PC-9 (cell line): ENCODE measurements around the gene DSTN. TPM values are rescaled to one million over a fixed set of nuclear protein-coding genes. Genes with fewer than 3 reads are reported as not detected.

ENCODE experiments used
- BruUV-seq: library from RNA; stranded (reverse); fragments of 400-500 nt; replicated peaks from 2 replicates; lab custom pipeline; 2021; lab: Mats Ljungman, UMichigan
- CTCF ChIA-PET: fragments of 300-600 bp; sonication (Branson Sonifier 250); formaldehyde crosslinking; loops from one replicate; lab custom pipeline; 2022; ENCODE audit warnings: antibody characterized with exemption; lab: Charles Lee
- POLR2A ChIA-PET: fragments of 300-600 bp; sonication (Branson Sonifier 250); formaldehyde crosslinking; loops from one replicate; lab custom pipeline; 2022; ENCODE audit warnings: antibody characterized with exemption; ENCODE audit not compliant: unreplicated experiment; lab: Charles Lee
- DNase-seq, 2 experiments: peaks; one replicate each; pipeline versions ENCODE4 v3.0.0 to v3.0.0-alpha.2; 2015 to 2022; ENCODE audit warnings: mixed read lengths in 1 of 2
- H2AFZ ChIP-seq: fragments of 200-600 bp; sonication (generic); 2 replicates; pipeline ENCODE4 v1.8.1; 2017; ENCODE audit warnings: antibody characterized with exemption
- H3F3A ChIP-seq: fragments of 200-600 bp; sonication (generic); 2 replicates; pipeline ENCODE4 v1.8.1; 2017; ENCODE audit warnings: antibody characterized with exemption, mild to moderate bottlenecking, low read depth; ENCODE audit not compliant: insufficient read depth
- H3K27ac ChIP-seq: fragments of 200-600 bp; sonication (generic); 2 replicates; pipeline ENCODE4 v1.6.1; 2016; ENCODE audit warnings: mixed run types
- H3K27me3 ChIP-seq: fragments of 200-600 bp; sonication (generic); 2 replicates; pipeline ENCODE4 v1.6.1; 2016; ENCODE audit warnings: low read depth, mixed run types; ENCODE audit not compliant: insufficient read depth
- H3K36me3 ChIP-seq: fragments of 200-600 bp; sonication (generic); 2 replicates; pipeline ENCODE4 v1.6.1; 2016; ENCODE audit warnings: low read depth, mixed run types
- H3K4me1 ChIP-seq: fragments of 200-600 bp; sonication (generic); replicated peaks from 2 replicates; pipeline ENCODE4 v1.6.1; 2016; ENCODE audit warnings: mixed run types; ENCODE audit not compliant: insufficient read depth
- H3K4me2 ChIP-seq: fragments of 200-600 bp; sonication (generic); 2 replicates; pipeline ENCODE4 v1.6.1; 2017; ENCODE audit warnings: mixed run types
- H3K4me3 ChIP-seq: fragments of 200-600 bp; sonication (generic); 2 replicates; pipeline ENCODE4 v1.6.1; 2016; ENCODE audit warnings: mixed run types
- H3K79me2 ChIP-seq: fragments of 200-600 bp; sonication (generic); 2 replicates; pipeline ENCODE4 v1.6.1; 2017; ENCODE audit warnings: low read depth, mixed run types
- H3K9me2 ChIP-seq: fragments of 200-600 bp; sonication (generic); 2 replicates; pipeline ENCODE4 v1.8.1; 2017; ENCODE audit warnings: mild to moderate bottlenecking; ENCODE audit not compliant: insufficient read depth
- H3K9me3 ChIP-seq: fragments of 200-600 bp; sonication (generic); 2 replicates; pipeline ENCODE4 v1.8.1; 2016; ENCODE audit warnings: low read depth; ENCODE audit not compliant: insufficient read depth
- H4K20me1 ChIP-seq: fragments of 200-600 bp; sonication (generic); 2 replicates; pipeline ENCODE4 v1.8.1; 2017; ENCODE audit not compliant: insufficient read depth
- EZH2 ChIP-seq: fragments of 200-600 bp; sonication (generic); IDR thresholded peaks from 2 replicates; pipeline ENCODE4 v1.8.0; 2017; ENCODE audit warnings: antibody characterized with exemption, low read depth
- intact Hi-C: fragments of 100-400 bp; cut with micrococcal nuclease; formaldehyde crosslinking; loops from one replicate; pipeline ENCODE4 v1.10.0; 2022; ENCODE audit not compliant: unreplicated experiment
- total RNA-seq: library from RNA; stranded (reverse); gene quantifications from 2 replicates; pipeline ENCODE4 v1.2.3, GENCODE V29; 2021
- TF ChIP-seq, protein P1 (sequence below): fragments of 200-600 bp; sonication (generic); conservative IDR thresholded peaks from 2 replicates; pipeline ENCODE4 v1.6.1; 2017; ENCODE audit warnings: mixed run types, antibody characterized with exemption, mild to moderate bottlenecking, moderate library complexity

DSTN gene
- total RNA-seq, 1 experiment from 2014 or later = 366 TPM

GRCh38 chr20:17618673-17619013, 48.8 kb downstream of the DSTN start:
- Histone ChIP-seq H3K27me3 (no peaks in the 10 kb centered on the region), H3K4me2 (no peak overlapping the region), H4K20me1 (no peaks in the 10 kb centered on the region; the same call in none of the 2 replicates), H3K4me1 (no peaks in the 10 kb centered on the region), H3K4me3 (no peak overlapping the region), H3F3A (no peaks in the 10 kb centered on the region), H3K9me2 (no peaks in the 10 kb centered on the region), H2AFZ (no peak overlapping the region), H3K36me3 (no peaks in the 10 kb centered on the region), H3K9me3 (no peaks in the 10 kb centered on the region), H3K79me2 (no peaks in the 10 kb centered on the region), H3K27ac (no peak overlapping the region)
- ChIA-PET CTCF (interaction anchor here (0.7 kb wide), 1 partner anchor 84 kb away, joined by 7 read pairs; no protein-coding TSS in a partner anchor), POLR2A (interaction anchor here (0.6 kb wide), 1 partner anchor 62 kb away, joined by 7 read pairs; no protein-coding TSS in a partner anchor)
- no peak for TF ChIP-seq EZH2
- TF ChIP-seq, protein P1, sequence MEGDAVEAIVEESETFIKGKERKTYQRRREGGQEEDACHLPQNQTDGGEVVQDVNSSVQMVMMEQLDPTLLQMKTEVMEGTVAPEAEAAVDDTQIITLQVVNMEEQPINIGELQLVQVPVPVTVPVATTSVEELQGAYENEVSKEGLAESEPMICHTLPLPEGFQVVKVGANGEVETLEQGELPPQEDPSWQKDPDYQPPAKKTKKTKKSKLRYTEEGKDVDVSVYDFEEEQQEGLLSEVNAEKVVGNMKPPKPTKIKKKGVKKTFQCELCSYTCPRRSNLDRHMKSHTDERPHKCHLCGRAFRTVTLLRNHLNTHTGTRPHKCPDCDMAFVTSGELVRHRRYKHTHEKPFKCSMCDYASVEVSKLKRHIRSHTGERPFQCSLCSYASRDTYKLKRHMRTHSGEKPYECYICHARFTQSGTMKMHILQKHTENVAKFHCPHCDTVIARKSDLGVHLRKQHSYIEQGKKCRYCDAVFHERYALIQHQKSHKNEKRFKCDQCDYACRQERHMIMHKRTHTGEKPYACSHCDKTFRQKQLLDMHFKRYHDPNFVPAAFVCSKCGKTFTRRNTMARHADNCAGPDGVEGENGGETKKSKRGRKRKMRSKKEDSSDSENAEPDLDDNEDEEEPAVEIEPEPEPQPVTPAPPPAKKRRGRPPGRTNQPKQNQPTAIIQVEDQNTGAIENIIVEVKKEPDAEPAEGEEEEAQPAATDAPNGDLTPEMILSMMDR = no peak
- no TSS peak for BruUV-seq
- DNase-seq = no peak
- intact Hi-C loops = loop anchor here (5.0 kb wide), 1 partner anchor 816 kb away; no protein-coding TSS in a partner anchor

DNA sequence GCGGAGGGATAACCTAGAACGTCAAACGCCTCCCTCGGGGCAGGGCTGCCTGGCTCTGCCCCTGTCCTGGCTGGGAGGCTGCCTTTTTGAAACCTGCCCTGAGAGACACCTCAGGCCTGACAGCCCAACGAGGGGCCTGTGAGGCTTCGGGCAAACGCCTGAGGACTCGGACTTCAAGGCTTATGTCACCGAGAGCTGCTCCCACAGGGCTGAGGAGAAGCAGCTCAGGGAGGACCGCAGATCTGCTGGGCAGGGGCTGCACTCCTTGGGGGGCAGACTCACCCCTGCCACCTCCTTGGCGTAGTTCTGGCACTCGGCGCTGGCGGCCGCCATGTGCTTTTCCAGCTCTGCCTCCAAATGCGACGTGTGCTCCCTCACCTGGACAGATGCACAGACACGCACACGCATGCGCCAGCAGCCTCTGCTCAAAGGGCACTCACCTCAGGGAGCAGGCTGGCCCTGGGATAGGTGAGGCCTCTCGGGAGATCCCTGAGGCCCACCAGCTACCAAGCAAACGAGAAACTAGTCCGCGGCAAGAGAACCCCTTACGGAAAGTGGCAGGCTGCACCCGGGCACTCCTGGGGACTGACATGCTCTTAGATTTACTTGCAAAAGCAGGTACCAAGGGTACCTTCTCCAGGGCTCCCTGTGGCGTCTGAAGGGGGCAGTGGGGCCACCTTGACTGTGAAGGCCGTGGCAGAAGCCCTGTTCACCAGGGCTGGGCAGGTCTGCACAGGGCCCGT, 49.6 kb downstream of the DSTN start:
- intact Hi-C loops = loop anchor here (5.0 kb wide), 1 partner anchor 817 kb away; no protein-coding TSS in a partner anchor
- Histone ChIP-seq H3K36me3 (no peaks in the 10 kb centered on the region), H3K9me3 (no peaks in the 10 kb centered on the region), H3K4me3 (no peak overlapping the region), H2AFZ (no peak overlapping the region), H4K20me1 (no peaks in the 10 kb centered on the region; the same call in none of the 2 replicates), H3F3A (no peaks in the 10 kb centered on the region), H3K27me3 (no peaks in the 10 kb centered on the region), H3K4me1 (no peaks in the 10 kb centered on the region), H3K9me2 (no peaks in the 10 kb centered on the region), H3K27ac (no peak overlapping the region), H3K79me2 (no peaks in the 10 kb centered on the region), H3K4me2 (no peak overlapping the region)
- BruUV-seq = no TSS peak
- TF ChIP-seq, protein P1 = no peak
- no peak for TF ChIP-seq EZH2
- ChIA-PET POLR2A (no interaction called here), CTCF (no interaction called here)
- DNase-seq = no peak

DNA sequence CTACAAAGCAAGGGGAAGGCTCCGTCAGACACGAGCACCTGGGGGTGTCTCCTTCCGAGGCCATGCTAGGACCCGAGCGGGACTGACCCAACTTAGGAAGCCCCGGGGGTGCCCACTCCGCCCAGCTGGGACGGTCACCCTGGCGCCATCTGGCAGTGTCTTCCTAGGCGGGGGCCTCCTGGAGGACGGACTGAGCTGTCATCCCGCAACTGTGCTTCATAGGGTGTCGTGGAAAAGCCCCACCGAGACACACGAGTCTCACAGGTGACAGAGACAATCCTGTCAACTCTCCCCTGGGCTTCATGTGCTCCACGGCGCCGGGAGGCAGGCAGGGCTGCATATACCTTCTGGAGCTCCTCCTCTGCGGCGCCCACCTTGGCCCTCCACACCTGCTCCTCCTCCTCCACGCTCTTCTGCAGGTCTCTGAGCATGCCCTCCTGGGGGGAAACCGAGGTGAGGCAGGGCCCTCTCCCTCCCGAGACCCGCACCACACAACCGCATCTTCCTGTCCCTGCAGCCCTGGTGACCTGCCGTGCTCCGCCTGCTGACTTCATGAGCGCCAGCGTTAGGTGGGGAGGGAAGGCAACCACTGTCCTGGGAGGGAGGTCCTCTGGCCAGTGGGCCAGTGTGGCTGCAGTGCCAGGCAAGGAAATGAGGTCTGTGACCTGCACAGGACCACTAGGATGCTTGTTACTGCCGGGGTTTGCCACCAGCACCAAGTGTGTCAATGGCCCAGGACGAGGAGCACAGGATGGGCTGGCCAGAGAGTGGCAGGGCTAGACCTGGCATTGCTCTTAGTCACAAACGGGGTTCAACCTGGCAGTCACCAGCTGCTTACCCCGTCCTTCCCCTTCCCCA, 50.7 kb downstream of the DSTN start:
- no peaks in the 10 kb centered on the region for H3K9me3 ChIP-seq
- no peak overlapping the region for H3K27ac ChIP-seq
- no peaks in the 10 kb centered on the region for H3K4me1 ChIP-seq
- H3K4me3 ChIP-seq = no peak overlapping the region
- H3K36me3 ChIP-seq = no peaks in the 10 kb centered on the region
- TF ChIP-seq EZH2 = no peak
- TF ChIP-seq, protein P1 = no peak
- no peaks in the 10 kb centered on the region for H3K79me2 ChIP-seq
- no peak for DNase-seq
- no peak overlapping the region for H3K4me2 ChIP-seq
- no peaks in the 10 kb centered on the region for H3K27me3 ChIP-seq
- POLR2A ChIA-PET = no interaction called here
- CTCF ChIA-PET = no interaction called here
- intact Hi-C loops = no loop called here
- no peak overlapping the region for H2AFZ ChIP-seq
- no TSS peak for BruUV-seq
- no peaks in the 10 kb centered on the region; the same call in none of the 2 replicates for H4K20me1 ChIP-seq
- H3K9me2 ChIP-seq = no peaks in the 10 kb centered on the region
- H3F3A ChIP-seq = no peaks in the 10 kb centered on the region
